Measurements from ENCODE around the gene FOXK2. TPM values are rescaled to one million over a fixed set of nuclear protein-coding genes. Genes with fewer than 3 reads are reported as not detected.

FOXK2 gene
- total RNA-seq, 2 experiments from 2014 or later = 76.2 to 144 TPM

DNA sequence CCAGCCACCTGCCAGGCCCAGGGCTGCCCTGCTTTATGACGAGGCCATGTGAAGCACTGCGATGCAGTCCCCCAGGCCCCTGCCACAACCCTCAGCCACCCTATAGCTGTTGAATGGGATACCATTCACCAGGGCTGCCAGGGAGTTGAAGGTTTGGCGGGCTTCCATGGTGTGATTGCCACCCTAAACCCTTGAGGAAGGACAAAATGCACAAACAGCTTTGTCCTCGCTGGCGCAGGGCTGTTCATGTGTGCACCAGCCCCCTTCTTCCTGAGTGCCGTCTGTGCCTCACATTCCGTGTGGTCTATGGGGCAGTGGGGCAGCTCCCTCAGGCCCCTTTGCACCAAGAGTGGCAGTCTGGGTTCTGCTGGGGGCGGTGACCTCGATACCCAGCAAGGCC is 35.7 kb upstream of the FOXK2 start:
- Histone ChIP-seq H3K4me1 (ENCODE audit: insufficient read depth, low read length, poor library complexity, severe bottlenecking) (no peaks in the 10 kb centered on the region), H3K79me2 (ENCODE audit: insufficient read depth, low read depth, low read length) (no peaks in the 10 kb centered on the region), H2AFZ (ENCODE audit: low read length) (no peak overlapping the region), H4K20me1 (ENCODE audit: insufficient read depth, low read length) (no peaks in the 10 kb centered on the region), H3K36me3 (ENCODE audit: insufficient read depth, low read length) (peaks cover 90% of the 10 kb centered on the region), H3K4me3 (ENCODE audit: low read depth, low read length, poor library complexity, severe bottlenecking) (no peak overlapping the region), H3K27ac (ENCODE audit: low read depth, low read length, poor library complexity, severe bottlenecking) (no peak overlapping the region), H3K9me2 (ENCODE audit: insufficient read depth, low read length) (no peaks in the 10 kb centered on the region), H3K4me2 (ENCODE audit: low read length) (no peak overlapping the region), H3K9me3 (ENCODE audit: low read length) (no peaks in the 10 kb centered on the region)
- POLR2A ChIA-PET = no interaction called here
- no peak for DNase-seq (ENCODE audit: low spot score)
- BruUV-seq (replicated peaks) = no TSS peak
- CTCF ChIA-PET (ENCODE audit: unreplicated experiment) = no interaction called here
- intact Hi-C loops (cut with micrococcal nuclease; ENCODE audit: unreplicated experiment) = no loop called here
- no peak for TF ChIP-seq CTCF (conservative IDR thresholded peaks at IDR 0.05; ENCODE audit: low read length)
- no peak for TF ChIP-seq EZH2phosphoT487 (IDR thresholded peaks at IDR 0.05; ENCODE audit: borderline replicate concordance, low read depth, low read length)

DNA sequence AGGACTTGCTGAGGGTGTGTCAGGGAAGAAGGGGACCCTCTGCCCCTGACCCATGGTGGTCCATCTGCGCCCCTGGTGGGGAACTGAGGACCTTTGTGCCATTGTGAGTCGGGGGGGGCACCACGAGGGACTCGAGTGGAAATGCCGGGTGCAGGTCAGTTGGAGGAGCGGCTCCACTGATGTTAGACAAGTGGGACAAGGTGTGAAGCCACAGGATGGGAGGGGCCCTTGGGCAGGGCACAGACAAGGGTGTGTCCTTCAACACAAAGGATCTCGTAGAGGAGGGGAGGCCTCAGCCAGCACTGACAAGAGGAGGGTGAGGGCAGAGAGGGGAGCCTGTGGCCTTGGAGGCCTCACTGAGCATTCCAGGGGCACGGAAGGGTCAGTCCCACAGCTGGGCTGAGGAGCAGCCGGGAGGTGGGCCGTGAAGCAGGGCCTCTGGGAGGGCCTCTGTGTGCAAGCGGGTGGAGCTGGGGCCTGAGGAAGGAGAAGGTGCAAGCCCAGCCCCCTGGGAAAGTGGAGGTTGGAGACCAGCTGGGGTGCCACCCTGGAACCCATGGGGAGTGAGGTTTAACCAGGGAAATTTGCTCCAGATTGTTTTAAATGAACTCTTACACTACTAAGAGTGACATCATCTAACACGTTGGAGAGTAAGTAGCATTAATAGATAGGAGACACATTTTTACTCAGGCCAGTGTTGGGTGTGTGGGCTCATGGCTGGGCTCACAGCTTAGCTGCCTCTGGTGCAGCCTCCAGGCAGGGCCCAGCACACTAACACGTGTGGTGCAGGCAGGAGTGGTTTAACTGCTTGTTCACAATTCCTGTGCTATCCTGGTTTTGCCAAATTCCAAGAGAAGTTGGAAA is 33.1 kb upstream of the FOXK2 start:
- no peak overlapping the region for H3K27ac ChIP-seq (ENCODE audit: low read depth, low read length, poor library complexity, severe bottlenecking)
- no peaks in the 10 kb centered on the region for H4K20me1 ChIP-seq (ENCODE audit: insufficient read depth, low read length)
- intact Hi-C loops (cut with micrococcal nuclease; ENCODE audit: unreplicated experiment) = no loop called here
- H3K4me2 ChIP-seq (ENCODE audit: low read length) = no peak overlapping the region
- no peaks in the 10 kb centered on the region for H3K79me2 ChIP-seq (ENCODE audit: insufficient read depth, low read depth, low read length)
- no peaks in the 10 kb centered on the region for H3K9me2 ChIP-seq (ENCODE audit: insufficient read depth, low read length)
- peaks cover 74% of the 10 kb centered on the region for H3K36me3 ChIP-seq (ENCODE audit: insufficient read depth, low read length)
- no peak for TF ChIP-seq EZH2phosphoT487 (IDR thresholded peaks at IDR 0.05; ENCODE audit: borderline replicate concordance, low read depth, low read length)
- no peak for TF ChIP-seq CTCF (conservative IDR thresholded peaks at IDR 0.05; ENCODE audit: low read length)
- H3K4me3 ChIP-seq (ENCODE audit: low read depth, low read length, poor library complexity, severe bottlenecking) = no peak overlapping the region
- no peak overlapping the region for H2AFZ ChIP-seq (ENCODE audit: low read length)
- no peak for DNase-seq (ENCODE audit: low spot score)
- no peaks in the 10 kb centered on the region for H3K9me3 ChIP-seq (ENCODE audit: low read length)
- peaks cover 19% of the 10 kb centered on the region for H3K4me1 ChIP-seq (ENCODE audit: insufficient read depth, low read length, poor library complexity, severe bottlenecking)
- ChIA-PET POLR2A (no interaction called here), CTCF (ENCODE audit: unreplicated experiment) (interaction anchor here (0.6 kb wide), 1 partner anchor 9 kb away, joined by 3 read pairs; no protein-coding TSS in a partner anchor)
- BruUV-seq (replicated peaks) = no TSS peak

DNA sequence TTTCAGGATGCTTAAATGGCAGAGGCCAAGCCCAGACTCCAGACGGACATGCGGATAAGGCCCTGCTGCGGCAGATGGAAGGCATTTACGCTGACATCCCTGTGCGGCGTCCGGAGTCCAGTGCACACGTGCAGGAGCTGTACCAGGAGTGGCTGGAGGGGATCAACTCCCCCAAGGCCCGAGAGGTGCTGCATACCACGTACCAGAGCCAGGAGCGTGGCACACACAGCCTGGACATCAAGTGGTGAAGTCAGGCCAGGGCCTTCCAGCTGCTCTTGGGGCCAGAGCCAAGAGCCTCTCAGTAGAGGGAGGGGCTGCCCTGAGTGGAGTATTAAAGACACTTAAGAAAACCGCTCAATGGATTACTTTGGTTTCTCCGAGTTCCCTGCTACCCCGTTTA is 31.6 kb upstream of the FOXK2 start:
- H3K36me3 ChIP-seq (ENCODE audit: insufficient read depth, low read length) = peaks cover 60% of the 10 kb centered on the region
- DNase-seq (ENCODE audit: low spot score) = no peak
- POLR2A ChIA-PET = interaction anchor here (0.8 kb wide), 1 partner anchor 11 kb away, joined by 3 read pairs; no protein-coding TSS in a partner anchor

More for the DNA sequence above, 31.6 kb upstream of the FOXK2 start:
- Histone ChIP-seq H3K79me2 (ENCODE audit: insufficient read depth, low read depth, low read length) (no peaks in the 10 kb centered on the region), H2AFZ (ENCODE audit: low read length) (no peak overlapping the region), H3K4me3 (ENCODE audit: low read depth, low read length, poor library complexity, severe bottlenecking) (no peak overlapping the region), H3K27ac (ENCODE audit: low read depth, low read length, poor library complexity, severe bottlenecking) (no peak overlapping the region), H3K4me1 (ENCODE audit: insufficient read depth, low read length, poor library complexity, severe bottlenecking) (peaks cover 19% of the 10 kb centered on the region), H3K9me3 (ENCODE audit: low read length) (no peaks in the 10 kb centered on the region), H4K20me1 (ENCODE audit: insufficient read depth, low read length) (no peaks in the 10 kb centered on the region), H3K4me2 (ENCODE audit: low read length) (no peak overlapping the region), H3K9me2 (ENCODE audit: insufficient read depth, low read length) (no peaks in the 10 kb centered on the region)
- CTCF ChIA-PET (ENCODE audit: unreplicated experiment) = no interaction called here
- BruUV-seq (replicated peaks) = no TSS peak
- intact Hi-C loops (cut with micrococcal nuclease; ENCODE audit: unreplicated experiment) = no loop called here
- TF ChIP-seq CTCF (conservative IDR thresholded peaks at IDR 0.05; ENCODE audit: low read length) (no peak), EZH2phosphoT487 (IDR thresholded peaks at IDR 0.05; ENCODE audit: borderline replicate concordance, low read depth, low read length) (no peak)
